IPS-NIHi11 (cell line): ENCODE measurements around the gene ACTN4.

ENCODE experiments used
- DNase-seq: peaks from one replicate; pipeline ENCODE4 v3.0.0; 2012; ENCODE audit warnings: mixed read lengths, low spot score

ACTN4 gene

GRCh38 chr19:38725469-38726283 lies 78.2 kb downstream of the ACTN4 start:
- DNase-seq = no peak

- DNase-seq = no peak
Measured at GRCh38 chr19:38726284-38726673, 78.8 kb downstream of the ACTN4 start.

- no peak for DNase-seq
Measured at GRCh38 chr19:38726761-38727301, 79.4 kb downstream of the ACTN4 start.

GRCh38 chr19:38727306-38727867 lies 79.9 kb downstream of the ACTN4 start:
- no peak for DNase-seq

GRCh38 chr19:38727868-38728660 lies 80.6 kb downstream of the ACTN4 start:
- no peak for DNase-seq

- no peak for DNase-seq
Measured at GRCh38 chr19:38728752-38729541, 81.5 kb downstream of the ACTN4 start.

- DNase-seq = peak; percentile 85
Measured at GRCh38 chr19:38729653-38730469, 82.4 kb downstream of the ACTN4 start.

- DNase-seq = no peak
Measured at GRCh38 chr19:38730470-38730730, 83.0 kb downstream of the ACTN4 start.

GRCh38 chr19:38730731-38731589 lies 83.5 kb downstream of the ACTN4 start:
- DNase-seq = no peak

- no peak for DNase-seq
Measured at GRCh38 chr19:38731654-38732301, 84.3 kb downstream of the ACTN4 start.

GRCh38 chr19:38733241-38733492 lies 85.7 kb downstream of the ACTN4 start:
- DNase-seq = no peak

GRCh38 chr19:38733493-38734175 lies 86.2 kb downstream of the ACTN4 start:
- no peak for DNase-seq

- DNase-seq = no peak
Measured at GRCh38 chr19:38734176-38734425, 86.7 kb downstream of the ACTN4 start.

GRCh38 chr19:38734426-38735256 lies 87.2 kb downstream of the ACTN4 start:
- DNase-seq = no peak

GRCh38 chr19:38735257-38735686 lies 87.8 kb downstream of the ACTN4 start:
- peak; percentile 77 for DNase-seq

GRCh38 chr19:38736036-38736412 lies 88.6 kb downstream of the ACTN4 start:
- DNase-seq = peak; percentile 70

GRCh38 chr19:38736413-38737280 lies 89.2 kb downstream of the ACTN4 start:
- peak; percentile 96 for DNase-seq
